Measurements from ENCODE around the gene GBP1. TPM values are rescaled to one million over a fixed set of nuclear protein-coding genes. Genes with fewer than 3 reads are reported as not detected.
"Not testable (repeated sequence)": the region's sequence is repeated elsewhere in the genome, so short reads cannot be mapped to it uniquely, and the experiment has no call there.

Gene GBP1
- total RNA-seq, 4 donors from 2014 or later = 21.1 to 51.8 (median 24.2) TPM

DNA sequence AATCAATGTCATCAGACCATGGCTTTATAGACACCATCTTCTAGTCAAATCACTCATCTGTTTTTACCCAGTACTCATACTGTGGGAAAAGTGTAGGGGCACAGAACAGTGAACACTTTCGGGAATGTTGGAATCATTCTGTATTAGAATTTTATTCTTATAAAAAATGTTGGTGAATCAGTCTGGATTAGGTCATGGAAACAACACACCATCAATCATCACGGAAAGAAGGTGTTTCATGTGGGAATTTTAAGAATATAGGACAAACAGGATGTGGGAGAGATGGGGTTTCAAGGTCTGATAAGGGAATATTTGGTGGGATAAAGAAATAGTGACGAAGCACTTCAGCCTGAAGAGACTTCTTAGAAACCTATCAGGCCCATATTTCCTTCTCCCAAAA is 17.3 kb downstream of the GBP1 start:
- Histone ChIP-seq H3K9me3 (peaks cover 0 to 5% (median 0%) of the 10 kb centered on the region in 4 donors), H3K4me3 (no peak overlapping the region), H3K36me3 (peaks cover 0 to 59% (median 0%) of the 10 kb centered on the region in 3 donors), H3K27me3 (no peaks in the 10 kb centered on the region), H3K4me1 (no peaks in the 10 kb centered on the region), H3K27ac (no peak overlapping the region)
- no peak for TF ChIP-seq POLR2A (IDR thresholded peaks at IDR 0.05)
- TF ChIP-seq EP300 (IDR thresholded peaks at IDR 0.05) = no peak
- TF ChIP-seq, protein P1, sequence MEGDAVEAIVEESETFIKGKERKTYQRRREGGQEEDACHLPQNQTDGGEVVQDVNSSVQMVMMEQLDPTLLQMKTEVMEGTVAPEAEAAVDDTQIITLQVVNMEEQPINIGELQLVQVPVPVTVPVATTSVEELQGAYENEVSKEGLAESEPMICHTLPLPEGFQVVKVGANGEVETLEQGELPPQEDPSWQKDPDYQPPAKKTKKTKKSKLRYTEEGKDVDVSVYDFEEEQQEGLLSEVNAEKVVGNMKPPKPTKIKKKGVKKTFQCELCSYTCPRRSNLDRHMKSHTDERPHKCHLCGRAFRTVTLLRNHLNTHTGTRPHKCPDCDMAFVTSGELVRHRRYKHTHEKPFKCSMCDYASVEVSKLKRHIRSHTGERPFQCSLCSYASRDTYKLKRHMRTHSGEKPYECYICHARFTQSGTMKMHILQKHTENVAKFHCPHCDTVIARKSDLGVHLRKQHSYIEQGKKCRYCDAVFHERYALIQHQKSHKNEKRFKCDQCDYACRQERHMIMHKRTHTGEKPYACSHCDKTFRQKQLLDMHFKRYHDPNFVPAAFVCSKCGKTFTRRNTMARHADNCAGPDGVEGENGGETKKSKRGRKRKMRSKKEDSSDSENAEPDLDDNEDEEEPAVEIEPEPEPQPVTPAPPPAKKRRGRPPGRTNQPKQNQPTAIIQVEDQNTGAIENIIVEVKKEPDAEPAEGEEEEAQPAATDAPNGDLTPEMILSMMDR (IDR thresholded peaks at IDR 0.05) = no peak
- no peak for DNase-seq (ENCODE audit: low spot score in 2 of 2)
- WGBS, 2 donors = 65 to 89% methylated on average over 3 of the region's 3 CpGs

DNA sequence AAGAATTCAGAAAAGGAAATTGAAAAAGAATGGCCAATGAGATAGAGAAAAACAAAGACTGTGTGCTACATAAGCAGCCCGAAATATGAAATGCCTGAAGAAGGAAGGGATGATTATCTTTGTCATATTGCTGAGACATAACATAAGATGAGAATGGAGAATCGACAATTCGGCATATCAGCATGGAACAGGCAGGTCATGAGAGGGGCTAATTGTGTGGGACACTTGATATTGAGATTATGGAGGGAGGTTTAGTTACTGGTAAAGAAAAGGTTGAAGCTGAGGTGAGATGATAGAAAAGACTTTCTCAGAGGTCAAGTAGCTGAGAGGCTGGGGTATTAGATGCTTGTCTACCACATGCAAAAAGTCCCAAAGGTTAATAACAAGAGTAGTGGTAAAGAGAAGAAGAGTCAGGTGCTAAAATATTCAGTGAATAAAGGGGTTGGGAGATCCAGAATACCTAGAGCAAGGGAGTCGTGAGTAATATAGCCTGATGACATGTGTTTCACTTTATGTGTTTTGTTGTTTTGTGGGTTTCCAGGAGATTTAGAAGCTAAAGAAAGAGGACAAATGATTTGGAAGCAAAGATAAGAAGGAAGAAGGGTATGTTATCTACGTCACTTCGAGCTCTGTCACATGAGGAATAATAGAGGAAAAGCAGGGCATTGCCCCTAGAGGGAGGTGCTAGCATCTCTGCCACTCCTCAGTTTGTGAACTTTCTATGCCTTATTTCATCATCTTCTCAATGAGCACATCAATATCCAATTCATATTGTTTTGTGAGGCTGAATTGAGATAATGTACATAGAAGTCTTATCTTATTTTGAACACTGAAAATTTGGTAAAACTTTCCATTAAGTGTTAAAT is 18.5 kb downstream of the GBP1 start:
- 88 to 89% methylated on average over 6 of the region's 6 CpGs for WGBS, 2 donors
- not testable (repeated sequence) for H3K4me3 ChIP-seq; H3K27me3 ChIP-seq; DNase-seq (ENCODE audit: low spot score in 2 of 2); H3K27ac ChIP-seq; H3K9me3 ChIP-seq; H3K4me1 ChIP-seq
- H3K36me3 ChIP-seq = peaks cover 0 to 56% (median 0%) of the 10 kb centered on the region in 3 donors

DNA sequence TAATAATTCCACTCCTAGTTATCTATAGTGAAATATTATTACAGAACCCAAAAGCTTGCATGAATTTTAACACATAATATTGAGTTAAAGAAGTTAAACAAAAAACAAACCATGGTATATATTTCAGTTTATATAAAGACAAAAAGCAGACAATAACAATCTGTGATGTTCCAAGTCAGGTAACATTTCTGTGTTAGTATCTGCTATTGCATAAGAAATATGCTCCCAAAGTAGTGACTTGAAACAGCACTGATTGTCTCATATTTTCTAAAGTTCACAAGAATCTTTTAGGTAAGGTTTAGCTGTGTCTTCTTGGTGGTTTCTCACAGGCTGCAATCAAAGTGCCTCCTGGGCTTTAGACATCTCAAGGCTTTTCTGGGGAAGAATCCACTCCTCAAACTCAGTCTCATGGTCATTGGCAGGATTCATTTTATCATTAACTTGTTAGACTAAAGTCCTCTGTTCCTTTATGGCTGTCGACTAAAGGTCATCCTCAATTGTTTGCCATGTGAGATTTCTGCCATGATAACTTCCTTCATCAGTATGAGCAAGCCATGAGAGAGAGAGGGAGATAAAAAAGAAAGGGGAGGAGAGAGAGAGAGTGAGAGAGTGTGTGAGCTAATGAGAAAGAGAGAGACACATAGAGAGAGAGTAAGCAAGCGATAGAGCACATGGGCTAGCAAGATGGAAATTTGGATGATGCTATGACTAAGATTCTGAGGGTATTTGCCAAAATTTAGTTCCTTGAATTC is 19.9 kb downstream of the GBP1 start:
- no peak overlapping the region for H3K27ac ChIP-seq
- H3K27me3 ChIP-seq = no peaks in the 10 kb centered on the region
- peaks cover 0 to 5% (median 0%) of the 10 kb centered on the region in 4 donors for H3K9me3 ChIP-seq
- 68 to 76% methylated on average over 2 of the region's 2 CpGs for WGBS, 2 donors
- no peak overlapping the region for H3K4me3 ChIP-seq
- DNase-seq (ENCODE audit: low spot score in 2 of 2) = no peak
- TF ChIP-seq EP300 (IDR thresholded peaks at IDR 0.05) = no peak
- H3K4me1 ChIP-seq = no peaks in the 10 kb centered on the region
- peaks cover 0 to 42% (median 0%) of the 10 kb centered on the region in 3 donors for H3K36me3 ChIP-seq

DNA sequence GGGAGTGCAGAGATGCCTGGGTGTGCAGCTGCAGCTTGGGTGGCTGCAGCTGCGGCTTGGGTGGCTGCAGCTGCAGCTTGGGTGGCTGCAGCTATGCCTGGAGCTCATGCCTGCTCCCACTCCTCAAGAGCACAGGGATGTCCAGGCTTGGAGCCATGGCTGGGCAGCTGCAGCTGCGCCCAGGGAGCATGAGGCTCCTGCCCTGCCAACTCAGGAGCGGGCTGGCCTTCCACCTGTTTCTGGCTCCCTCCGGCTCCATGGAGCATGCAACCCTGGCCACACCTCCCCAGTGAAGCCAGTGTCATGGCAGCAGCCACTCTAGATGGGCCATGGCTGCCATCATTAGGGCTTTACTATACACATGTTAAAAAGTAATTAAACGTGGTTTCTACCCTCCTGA is 21.1 kb downstream of the GBP1 start:
- Histone ChIP-seq H3K36me3 (peaks cover 0 to 32% (median 0%) of the 10 kb centered on the region in 3 donors), H3K4me3 (no peak overlapping the region), H3K27me3 (no peaks in the 10 kb centered on the region), H3K4me1 (no peaks in the 10 kb centered on the region), H3K27ac (no peak overlapping the region), H3K9me3 (peaks cover 0 to 5% (median 0%) of the 10 kb centered on the region in 4 donors)
- WGBS, 2 donors = 79 to 87% methylated on average over 4 to 5 of the region's 5 CpGs
- DNase-seq (ENCODE audit: low spot score in 2 of 2) = no peak
- TF ChIP-seq EP300 (IDR thresholded peaks at IDR 0.05) (no peak), POLR2A (IDR thresholded peaks at IDR 0.05) (no peak)
- TF ChIP-seq, protein P1 (IDR thresholded peaks at IDR 0.05) = no peak

DNA sequence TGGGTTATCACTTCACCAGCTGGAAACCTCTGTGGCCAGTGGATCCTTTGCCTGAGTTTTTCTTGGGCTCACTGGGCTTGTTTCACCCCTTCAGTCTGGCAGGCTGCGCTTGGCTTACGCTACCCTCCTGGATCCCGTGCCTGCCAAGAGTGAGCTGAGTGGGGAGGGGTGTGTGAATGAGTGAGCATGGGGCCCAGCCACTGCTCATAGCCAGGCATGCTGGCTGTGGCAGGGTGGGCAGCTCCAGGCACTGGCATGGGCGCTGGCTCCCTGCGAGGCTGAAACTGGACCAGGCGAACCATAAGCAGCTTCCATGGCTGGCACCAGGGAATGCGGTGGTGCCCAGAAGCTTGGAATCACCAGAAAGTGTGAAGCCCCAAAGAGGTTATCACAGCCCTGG is 22.5 kb downstream of the GBP1 start:
- H3K4me3 ChIP-seq = no peak overlapping the region
- no peak for TF ChIP-seq EP300 (IDR thresholded peaks at IDR 0.05)
- TF ChIP-seq, protein P1 (IDR thresholded peaks at IDR 0.05) = no peak
- no peak for TF ChIP-seq POLR2A (IDR thresholded peaks at IDR 0.05)
- 95 to 96% methylated on average over 7 of the region's 7 CpGs for WGBS, 2 donors
- no peaks in the 10 kb centered on the region for H3K27me3 ChIP-seq
- H3K27ac ChIP-seq = no peak overlapping the region
- H3K4me1 ChIP-seq = no peaks in the 10 kb centered on the region
- no peak for DNase-seq (ENCODE audit: low spot score in 2 of 2)
- H3K36me3 ChIP-seq = peaks cover 0 to 21% (median 0%) of the 10 kb centered on the region in 3 donors
- H3K9me3 ChIP-seq = peaks cover 0 to 5% (median 0%) of the 10 kb centered on the region in 4 donors

DNA sequence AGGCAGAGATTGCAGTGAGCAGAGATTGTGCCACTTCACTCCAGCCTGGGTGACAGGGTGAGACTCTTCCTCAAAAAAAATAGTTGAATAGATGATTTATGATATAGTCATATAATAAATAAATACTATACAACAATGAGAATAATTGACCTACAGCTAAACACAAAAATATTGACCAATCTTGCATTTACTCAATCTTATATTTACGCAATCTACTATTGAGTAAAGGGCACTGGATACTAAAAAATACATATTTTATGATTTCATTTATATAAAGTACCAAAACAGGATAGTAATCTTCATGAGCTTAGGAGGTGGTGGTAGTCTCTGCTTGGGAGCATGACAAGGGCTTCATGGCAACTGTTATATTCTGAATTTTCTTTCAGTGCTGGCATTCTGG is 23.3 kb downstream of the GBP1 start:
- 98 to 100% methylated on average over 1 of the region's 1 CpG for WGBS, 2 donors
- no peak overlapping the region for H3K27ac ChIP-seq

More for the DNA sequence above, 23.3 kb downstream of the GBP1 start:
- Histone ChIP-seq H3K36me3 (peaks cover 0 to 18% (median 0%) of the 10 kb centered on the region in 3 donors), H3K9me3 (peaks cover 0 to 5% (median 0%) of the 10 kb centered on the region in 4 donors), H3K4me3 (no peak overlapping the region), H3K27me3 (no peaks in the 10 kb centered on the region), H3K4me1 (no peaks in the 10 kb centered on the region)
- TF ChIP-seq EP300 (IDR thresholded peaks at IDR 0.05) = no peak
- no peak for TF ChIP-seq POLR2A (IDR thresholded peaks at IDR 0.05)
- TF ChIP-seq, protein P1 (IDR thresholded peaks at IDR 0.05) = no peak
- no peak for DNase-seq (ENCODE audit: low spot score in 2 of 2)
